ENCODE data around the gene TSC22D3.
"Not testable (repeated sequence)": the region's sequence is repeated elsewhere in the genome, so short reads cannot be mapped to it uniquely, and the experiment has no call there.

The TSC22D3 gene

DNA sequence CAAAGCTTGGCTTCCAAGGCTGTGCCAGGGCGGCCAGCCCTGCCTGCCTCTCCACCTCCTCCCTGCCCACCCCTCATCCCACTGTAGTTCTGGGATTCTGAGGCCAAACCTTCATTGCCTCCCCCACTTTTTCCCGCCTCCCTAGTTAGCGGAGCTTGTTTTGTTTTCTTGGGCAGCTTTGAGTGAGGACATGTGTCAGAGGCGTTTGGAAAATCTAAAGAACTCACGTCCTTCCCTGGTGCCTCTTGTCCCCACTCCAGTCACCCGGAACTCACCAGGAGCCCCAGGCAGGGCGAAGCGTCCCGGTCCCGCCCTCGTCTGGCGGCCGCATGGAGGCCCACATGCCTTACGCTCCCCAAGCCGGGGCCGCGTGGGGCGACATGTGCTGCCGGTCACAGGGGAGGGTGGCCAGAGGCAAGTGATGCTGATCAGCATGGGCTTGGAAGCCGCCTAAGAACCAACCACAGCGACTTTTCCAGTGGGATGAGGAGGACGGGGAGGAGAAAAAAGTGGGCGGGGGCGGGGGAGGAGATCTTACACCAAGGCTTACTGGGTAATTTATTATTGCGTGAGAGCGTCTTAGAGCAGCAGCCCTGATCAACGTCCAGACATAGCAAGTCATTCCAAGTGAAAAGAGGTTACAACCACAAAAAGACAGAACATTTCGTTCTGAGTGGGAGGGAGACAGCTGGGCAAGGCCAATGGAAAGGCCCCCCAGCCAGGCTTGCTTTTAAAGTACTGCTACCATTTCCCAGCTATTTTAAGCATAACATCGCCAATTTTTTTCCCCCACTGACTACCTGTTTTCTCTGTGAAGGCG lies 98.8 kb downstream of the TSC22D3 start:
- no peak for DNase-seq

DNA sequence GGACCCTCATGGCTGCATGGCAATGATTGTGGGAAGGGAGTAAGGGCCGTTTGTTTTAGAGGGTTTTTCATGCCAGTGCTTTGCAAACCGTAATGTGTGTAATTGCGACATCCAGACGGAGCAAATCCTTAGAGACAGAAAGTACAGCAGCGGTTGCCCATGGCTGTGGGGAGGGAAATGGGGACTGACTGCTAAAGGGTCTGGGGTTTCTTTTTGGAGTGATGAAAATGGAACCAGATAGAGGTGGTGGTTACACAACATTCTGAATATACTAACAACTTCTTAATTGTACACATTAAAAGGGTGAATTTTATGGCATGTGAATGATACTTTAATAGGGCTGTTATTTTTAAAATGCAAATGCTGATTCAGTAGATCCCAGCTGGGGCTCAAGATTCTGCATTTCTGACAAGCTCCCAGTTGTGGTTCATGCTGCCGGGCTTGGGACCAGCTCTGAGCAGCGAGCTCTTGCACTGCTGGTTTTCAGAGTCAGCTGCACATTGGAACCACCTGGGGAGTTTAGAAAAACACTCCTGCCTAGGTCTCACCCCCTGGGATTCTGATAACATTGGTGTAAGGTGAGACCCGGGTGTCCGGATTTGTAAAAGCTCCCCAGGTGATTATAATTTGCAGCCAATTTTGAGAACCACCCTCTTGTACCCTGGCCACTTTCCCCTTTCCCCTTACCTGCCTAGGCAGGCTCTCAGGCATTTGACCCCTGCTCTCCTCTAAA lies 99.6 kb downstream of the TSC22D3 start:
- DNase-seq, result no peak

DNA sequence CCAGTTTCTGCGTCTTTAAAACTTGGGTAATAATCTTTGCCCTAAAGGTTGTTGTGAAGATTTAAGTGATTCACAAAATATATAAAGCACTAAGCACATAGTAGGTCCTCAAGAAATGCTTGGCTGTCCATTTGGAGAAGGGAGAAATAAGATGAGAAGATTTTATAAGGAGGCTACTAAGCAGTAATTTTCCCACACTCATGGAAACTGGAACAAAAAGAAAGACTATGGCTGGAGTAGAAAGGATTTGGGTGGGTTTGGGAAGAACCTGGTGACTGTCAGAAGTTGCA lies 100.3 kb downstream of the TSC22D3 start:
- no peak for DNase-seq

DNA sequence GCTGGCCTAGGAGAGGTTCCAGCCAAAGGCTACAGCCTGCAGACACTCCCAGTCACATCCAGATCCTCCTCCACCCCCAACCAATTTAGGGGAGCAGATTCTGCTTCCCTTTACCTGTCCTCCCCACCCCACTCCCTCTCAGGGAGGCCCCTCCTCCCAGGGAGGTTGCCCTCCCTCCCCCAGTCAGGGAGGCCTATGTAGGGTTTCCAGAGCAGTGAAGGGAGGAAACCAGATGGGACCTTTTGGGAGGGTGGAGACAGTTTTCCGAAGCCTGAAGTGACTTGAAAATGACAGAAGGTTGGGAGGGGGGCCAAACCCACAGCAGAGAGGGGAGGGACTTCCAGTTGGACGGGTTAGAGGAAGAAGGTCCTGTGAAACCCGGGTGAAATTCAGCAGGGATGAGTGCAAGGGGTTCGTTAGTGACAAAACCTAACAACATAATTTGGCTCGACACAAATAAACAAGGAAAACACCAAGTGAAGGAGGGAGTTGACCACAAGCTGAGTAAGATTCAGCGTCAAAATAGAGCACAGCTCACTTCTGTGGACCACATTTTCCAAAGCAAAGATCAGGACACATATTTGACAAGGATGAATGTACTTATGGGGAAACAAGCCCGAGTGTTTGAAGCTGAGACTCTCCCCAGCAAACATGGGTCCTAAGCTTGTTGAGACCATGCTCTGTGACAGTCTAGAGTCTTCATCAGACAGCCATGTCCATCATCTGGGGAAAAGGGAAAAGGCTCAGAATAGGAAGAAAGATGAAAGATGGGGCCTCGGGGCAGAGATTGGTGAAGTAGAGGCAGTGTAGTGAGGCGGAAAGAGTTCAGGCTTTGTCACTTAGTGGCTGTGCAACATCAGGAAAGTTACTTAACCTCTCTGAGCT lies 100.9 kb downstream of the TSC22D3 start:
- DNase-seq, result no peak

DNA sequence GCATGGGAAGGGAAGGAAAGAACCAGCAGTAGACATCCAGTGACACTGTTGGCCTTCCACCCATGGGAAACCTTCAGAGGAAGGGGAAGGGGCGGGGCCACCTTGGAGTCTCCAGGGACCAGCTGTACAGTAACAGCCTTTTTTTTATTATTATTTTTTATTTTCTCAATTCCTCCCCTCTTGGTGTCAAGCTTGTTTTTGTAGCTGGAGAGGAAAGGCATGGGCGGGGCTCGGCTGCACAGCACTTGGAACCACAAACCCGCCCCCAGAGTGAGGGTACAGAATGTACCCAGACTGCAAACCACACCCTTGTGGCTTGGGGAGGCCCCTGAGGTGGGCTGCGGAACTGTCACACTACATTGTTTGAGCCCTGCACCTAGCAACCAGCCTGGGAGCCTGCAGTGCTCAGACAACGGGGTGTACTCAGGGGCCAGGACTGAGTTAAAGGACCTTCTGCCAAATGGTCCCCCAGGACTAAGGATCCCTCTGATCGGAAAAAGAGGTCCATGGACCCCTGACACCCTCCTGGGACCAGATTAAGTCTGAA lies 101.6 kb downstream of the TSC22D3 start:
- DNase-seq, result no peak

DNA sequence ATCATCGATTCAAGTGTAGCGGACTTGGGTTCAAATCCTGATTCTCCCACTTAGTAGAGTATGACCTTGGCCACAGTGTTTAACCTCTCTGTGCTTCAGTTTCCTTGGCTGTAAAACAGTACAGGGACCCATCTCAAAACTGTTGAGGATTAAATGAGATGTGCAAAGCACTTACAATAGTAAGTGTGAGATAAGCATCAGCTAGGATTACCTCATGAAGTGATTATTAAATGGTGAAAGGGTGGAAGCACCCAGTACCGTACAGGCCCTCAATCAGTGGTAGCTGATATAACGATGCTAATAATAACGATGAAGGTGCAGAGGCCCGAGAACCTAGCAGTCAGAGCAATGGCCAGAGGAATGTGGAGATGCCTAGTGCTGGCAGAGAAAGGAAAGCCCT lies 102.2 kb downstream of the TSC22D3 start:
- no peak for DNase-seq

DNA sequence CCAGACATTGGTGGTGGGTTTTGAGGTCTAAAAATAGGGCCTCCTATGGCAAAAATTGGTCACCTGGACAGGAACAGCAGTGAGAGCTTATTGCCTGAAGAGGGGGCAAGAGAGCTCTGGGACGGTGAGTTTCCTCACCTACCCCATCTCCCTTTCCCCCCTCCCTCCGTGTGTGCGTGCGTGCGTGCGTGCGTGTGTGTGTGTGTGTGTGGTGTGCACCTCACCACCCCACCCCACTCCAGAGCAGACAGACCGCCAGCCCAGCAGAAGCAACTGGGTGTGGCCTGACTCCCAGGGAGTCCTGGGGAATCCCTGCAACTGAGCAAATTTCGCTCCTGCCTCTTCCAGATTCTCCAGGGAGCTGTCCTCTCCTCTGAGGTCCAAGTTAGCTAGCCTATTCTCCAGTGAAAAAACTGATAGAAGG lies 102.6 kb downstream of the TSC22D3 start:
- DNase-seq, result peak; percentile 25

DNA sequence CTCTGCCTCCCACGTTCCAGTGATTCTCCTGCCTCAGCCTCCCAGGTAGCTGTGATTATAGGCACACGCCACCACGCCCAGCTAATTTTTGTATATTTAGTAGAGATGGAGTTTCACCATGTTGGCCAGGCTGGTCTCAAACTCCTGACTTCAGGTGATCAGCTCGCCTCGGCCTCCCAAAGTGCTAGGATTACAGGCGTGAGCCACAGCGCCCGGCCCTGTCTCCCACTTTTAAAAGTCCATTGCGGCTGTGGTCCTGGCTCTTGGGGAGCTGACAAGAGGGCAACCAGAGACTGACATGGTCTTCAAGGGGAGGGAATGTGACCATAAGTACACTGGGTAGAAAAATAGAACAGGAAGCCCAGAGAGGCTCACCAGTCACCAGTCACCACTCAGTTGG lies 104.3 kb downstream of the TSC22D3 start:
- not testable (repeated sequence) for DNase-seq

DNA sequence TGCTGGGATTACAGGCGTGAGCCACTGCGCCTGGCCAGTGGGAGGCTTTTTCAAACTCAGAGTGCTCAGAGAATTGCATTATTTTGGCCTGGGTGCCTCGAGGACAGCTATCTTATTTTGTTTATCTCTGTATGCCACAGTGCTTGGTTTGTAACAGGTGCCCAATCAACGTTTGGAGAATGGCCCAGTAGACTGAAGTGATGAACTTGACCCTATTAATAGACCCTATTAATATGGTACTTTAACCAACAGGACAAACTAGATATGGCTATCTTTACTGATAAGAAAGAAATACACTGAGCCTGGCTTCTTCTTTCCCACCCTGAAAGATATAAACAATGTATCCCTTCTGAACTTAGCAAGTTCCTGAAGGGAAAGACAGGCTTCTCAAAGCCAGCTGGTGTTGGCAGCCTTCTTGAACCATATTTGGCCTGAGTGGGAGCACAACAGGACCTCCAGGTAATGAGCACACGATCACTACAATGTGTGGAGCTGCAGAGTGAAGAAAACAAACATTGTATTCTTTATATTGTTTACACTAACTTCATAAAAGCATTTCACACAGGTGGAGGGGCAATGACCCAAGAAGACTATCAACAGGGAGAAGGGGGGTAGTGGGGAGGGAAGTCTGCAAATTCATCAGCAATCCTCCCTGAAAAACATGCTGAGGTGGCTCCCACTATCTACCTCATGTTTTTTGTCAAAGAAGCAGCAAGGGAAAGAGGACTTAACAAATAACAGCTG lies 105.5 kb downstream of the TSC22D3 start:
- peak; percentile 15 for DNase-seq

DNA sequence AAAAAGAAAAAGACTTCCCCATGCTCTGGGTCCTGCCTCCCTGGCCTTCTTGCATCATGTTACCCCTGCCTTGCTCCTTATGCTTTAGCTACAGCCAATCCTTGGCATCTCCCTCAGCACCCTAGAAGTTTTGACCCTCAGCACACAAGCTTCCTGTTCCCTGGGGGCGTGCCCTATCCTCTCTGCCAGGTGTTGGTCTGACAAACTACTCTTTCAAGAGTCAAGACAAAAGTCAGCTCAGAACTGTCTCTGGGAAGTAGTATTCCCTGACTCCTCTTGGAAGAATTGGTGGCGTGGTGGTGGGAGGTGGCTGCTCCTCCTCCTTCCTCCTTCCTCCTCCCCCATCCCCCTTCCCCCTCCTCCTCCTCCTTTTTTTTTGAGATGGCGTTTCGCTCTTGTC lies 106.3 kb downstream of the TSC22D3 start:
- no peak for DNase-seq

DNA sequence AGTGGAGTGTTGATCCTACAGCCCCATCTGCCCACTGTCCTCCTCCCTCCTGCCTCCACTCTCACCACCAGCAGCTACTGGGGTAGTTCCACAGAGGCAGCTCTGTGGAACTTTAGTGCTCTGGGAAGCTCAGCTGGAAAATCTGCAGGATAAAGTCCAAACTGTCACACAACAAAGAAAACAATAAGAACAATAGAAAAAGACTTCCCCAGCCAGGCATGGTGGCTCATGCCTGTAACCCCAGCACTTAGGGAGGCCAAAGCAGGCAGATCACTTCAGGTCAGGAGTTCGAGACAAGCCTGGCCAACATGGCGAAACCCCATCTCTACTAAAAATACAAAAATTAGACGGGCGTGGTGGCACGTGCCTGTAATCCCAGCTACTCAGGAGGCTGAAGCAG lies 106.9 kb downstream of the TSC22D3 start:
- DNase-seq, result not testable (repeated sequence)

DNA sequence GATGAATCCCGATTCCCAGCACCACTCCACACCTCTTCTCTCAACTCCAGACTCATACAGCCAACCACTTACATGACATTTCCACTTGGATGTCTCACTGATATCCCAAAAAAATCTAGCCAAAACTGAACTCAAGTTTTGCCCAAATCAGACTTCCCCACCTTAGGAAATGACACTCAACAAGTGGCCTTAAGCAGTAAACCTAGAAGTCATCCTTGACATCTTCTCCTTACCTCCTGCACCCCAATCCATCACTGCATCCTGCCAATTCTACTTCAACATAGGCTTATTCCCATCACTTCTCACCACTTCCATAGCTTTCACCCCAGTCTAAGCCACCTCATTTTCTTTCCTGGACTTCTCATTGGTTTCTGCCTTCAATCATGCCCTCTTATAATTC lies 108.2 kb downstream of the TSC22D3 start:
- DNase-seq, result no peak

DNA sequence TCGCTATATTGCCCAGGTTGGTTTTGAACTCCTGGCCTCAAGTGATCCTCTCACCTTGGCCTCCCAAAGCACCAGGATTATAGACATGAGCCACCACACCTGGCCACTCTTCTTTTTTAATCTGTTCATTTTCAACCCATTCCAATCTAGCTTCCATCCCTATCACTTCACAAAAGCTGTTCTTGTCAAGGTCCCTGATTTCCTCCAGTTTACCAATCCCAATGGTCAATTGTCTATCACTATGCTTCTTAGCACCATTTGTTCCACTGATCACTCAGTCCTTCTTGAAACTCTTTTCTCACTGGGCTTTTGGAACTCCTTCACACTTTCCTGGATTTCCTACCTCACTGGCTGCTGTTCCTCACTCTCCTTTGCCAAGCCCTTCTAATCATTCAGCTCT lies 108.7 kb downstream of the TSC22D3 start:
- DNase-seq, result no peak
